HCT116 (cell line): ENCODE data around the gene SEC22B. TPM values are rescaled to one million over a fixed set of nuclear protein-coding genes. Genes with fewer than 3 reads are reported as not detected.
"Not testable (repeated sequence)": the region's sequence is repeated elsewhere in the genome, so short reads cannot be mapped to it uniquely, and the experiment has no call there.

Experiments used
- ATAC-seq: fragments of 200-7000 bp; cut with Tn5 transposase; 2 replicates; pipeline ENCODE4 v1.9.1; 2020; ENCODE audit warnings: mild to moderate bottlenecking, moderate library complexity
- BruUV-seq: library from RNA; stranded (reverse); fragments of 400-500 nt; replicated peaks from 2 replicates; lab custom pipeline; 2021; lab: Mats Ljungman, UMichigan
- CTCF ChIA-PET: fragments of 300-600 bp; sonication (Branson Sonifier 250); formaldehyde crosslinking; loops from one replicate; lab custom pipeline; 2021; ENCODE audit warnings: antibody characterized with exemption; lab: Charles Lee
- POLR2A ChIA-PET: fragments of 300-600, 350-600 bp; sonication (Branson Sonifier 250); formaldehyde crosslinking; loops from one replicate; lab custom pipeline; 2021; ENCODE audit warnings: antibody characterized with exemption; lab: Charles Lee
- RAD21 ChIA-PET, 2 experiments: fragments of 300-600 bp; sonication (Branson Sonifier 250); formaldehyde crosslinking; loops; one replicate each; lab custom pipeline; 2023; ENCODE audit warnings: low total read pairs in 2 of 2; ENCODE audit not compliant: uncharacterized antibody in 2 of 2, unreplicated experiment in 2 of 2, low non-redundant PET in 1 of 2; lab: Charles Lee
- DNase-seq: peaks from one replicate; pipeline ENCODE4 v3.0.0-alpha.2; 2010; ENCODE audit warnings: low read depth, low spot score
- H2AFZ ChIP-seq: fragments of 200-600 bp; shearing (Covaris generic), sonication (generic); 2 replicates; pipeline ENCODE4 v1.6.1; 2017; ENCODE audit warnings: low read depth, mixed run types, mixed read lengths, antibody characterized with exemption, low read length; ENCODE audit not compliant: poor library complexity, severe bottlenecking
- H3K27ac ChIP-seq: 2 replicates; pipeline ENCODE4 v1.5.1; 2012; ENCODE audit warnings: low read depth, low read length
- H3K27me3 ChIP-seq: fragments of 200-600 bp; sonication (generic); 2 replicates; pipeline ENCODE4 v1.6.1; 2016; ENCODE audit warnings: mixed run types, low read length, mixed read lengths; ENCODE audit not compliant: insufficient read depth
- H3K36me3 ChIP-seq, 2 experiments: fragments of 200-500 bp in 1 of 2; fragments of 200-600 bp in 1 of 2; sonication (Bioruptor generic) in 1 of 2; sonication (generic) in 1 of 2; 2 replicates each; pipeline versions ENCODE4 v1.5.1 to v1.6.1; 2014 to 2016; ENCODE audit warnings: low read length in 2 of 2, inconsistent platforms in 1 of 2, mixed read lengths in 1 of 2, mixed run types in 1 of 2; ENCODE audit not compliant: insufficient read depth in 2 of 2, control insufficient read depth in 1 of 2
- H3K4me1 ChIP-seq, 2 experiments: fragments of 200-600 bp in 1 of 2; sonication (generic) in 1 of 2; 2 replicates each; pipeline versions ENCODE4 v1.5.1 to v1.6.1; 2012 to 2017; ENCODE audit warnings: low read length in 2 of 2, inconsistent platforms in 1 of 2, mild to moderate bottlenecking in 1 of 2, mixed read lengths in 1 of 2, mixed run types in 1 of 2, moderate library complexity in 1 of 2; ENCODE audit not compliant: insufficient read depth in 2 of 2, control insufficient read depth in 1 of 2
- H3K4me2 ChIP-seq: fragments of 200-600 bp; sonication (generic); 2 replicates; pipeline ENCODE4 v1.6.1; 2017; ENCODE audit warnings: mixed run types, low read length, mixed read lengths
- H3K4me3 ChIP-seq, 2 experiments: fragments of 200-600 bp in 1 of 2; sonication (generic) in 1 of 2; replicated peaks in 1 of 2; 2 replicates each; pipeline ENCODE4 v1.5.1; 2011 to 2016; ENCODE audit warnings: low read length in 2 of 2, control low read depth in 1 of 2, low read depth in 1 of 2, mild to moderate bottlenecking in 1 of 2, mixed read lengths in 1 of 2, mixed run types in 1 of 2
- H3K79me2 ChIP-seq: fragments of 200-600 bp; sonication (generic); 2 replicates; pipeline ENCODE4 v1.6.1; 2017; ENCODE audit warnings: mild to moderate bottlenecking, mixed run types, low read length, moderate library complexity, mixed read lengths; ENCODE audit not compliant: insufficient read depth
- H3K9ac ChIP-seq: fragments of 200-600 bp; sonication (generic); 2 replicates; pipeline ENCODE4 v1.6.1; 2016; ENCODE audit warnings: low read length, mixed read lengths
- H3K9me2 ChIP-seq: fragments of 200-600 bp; sonication (generic), shearing (Covaris generic); 2 replicates; pipeline ENCODE4 v1.6.1; 2017; ENCODE audit warnings: mixed run types, mild to moderate bottlenecking, moderate library complexity; ENCODE audit not compliant: insufficient read depth
- H3K9me3 ChIP-seq, 2 experiments: fragments of 200-500 bp in 1 of 2; fragments of 200-600 bp in 1 of 2; sonication (Bioruptor generic) in 1 of 2; sonication (generic) in 1 of 2; 2 replicates each; pipeline ENCODE4 v1.6.1; 2014 to 2017; ENCODE audit warnings: low read length in 2 of 2, mixed read lengths in 2 of 2, inconsistent platforms in 1 of 2, low read depth in 1 of 2, mild to moderate bottlenecking in 1 of 2, mixed run types in 1 of 2, moderate library complexity in 1 of 2; ENCODE audit not compliant: control insufficient read depth in 1 of 2, insufficient read depth in 1 of 2
- H4K20me1 ChIP-seq: fragments of 200-600 bp; sonication (generic), shearing (Covaris generic); 2 replicates; pipeline ENCODE4 v1.6.1; 2017; ENCODE audit warnings: mixed run types, mild to moderate bottlenecking, moderate library complexity; ENCODE audit not compliant: insufficient read depth
- intact Hi-C: fragments of 100-400 bp; cut with micrococcal nuclease; formaldehyde crosslinking; loops from 2 replicates; pipeline ENCODE4 v1.10.0; 2022
- total RNA-seq: library from RNA; stranded (reverse); gene quantifications from one replicate; pipeline ENCODE4 v1.2.1, GENCODE V29; 2021; ENCODE audit not compliant: unreplicated experiment

The SEC22B gene
- total RNA-seq, 1 experiment from 2014 or later, result 14.2 TPM

DNA sequence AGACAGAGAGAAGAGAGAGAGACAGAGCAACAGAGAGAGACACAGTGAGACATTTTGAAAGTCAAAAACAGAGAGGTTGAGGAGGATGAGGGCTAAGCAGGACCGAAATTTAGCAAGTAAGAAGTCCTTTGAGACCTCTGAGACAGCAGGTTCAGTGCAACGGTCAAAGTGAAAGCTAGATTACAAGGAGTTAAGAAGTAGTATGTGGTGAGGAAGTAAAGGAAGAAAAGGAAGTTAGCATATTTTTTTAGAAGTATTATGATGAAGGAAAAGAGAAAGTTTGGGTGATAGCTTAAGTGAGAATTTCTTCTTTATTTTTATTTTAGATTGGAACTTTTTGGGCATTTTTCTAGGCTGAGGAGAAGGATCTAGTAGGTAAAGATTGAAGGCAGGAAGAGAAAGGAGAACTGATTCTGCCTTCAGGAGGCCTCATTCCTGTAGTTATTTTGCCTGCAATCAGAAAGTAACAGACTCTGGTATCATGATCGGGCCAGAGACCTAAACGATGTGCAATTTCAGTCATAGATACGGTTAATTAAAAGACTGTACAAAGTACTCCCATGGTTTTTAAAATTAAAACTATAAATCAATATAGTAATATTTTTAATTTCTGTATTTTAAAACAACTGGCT lies 53.9 kb downstream of the SEC22B start:
- H4K20me1 ChIP-seq, ATAC-seq, CTCF ChIA-PET, BruUV-seq, H3K79me2 ChIP-seq, H2AFZ ChIP-seq, H3K36me3 ChIP-seq, RAD21 ChIA-PET, H3K4me2 ChIP-seq, H3K4me1 ChIP-seq, POLR2A ChIA-PET, DNase-seq, H3K9me3 ChIP-seq, H3K27me3 ChIP-seq, intact Hi-C loops, H3K27ac ChIP-seq, H3K9ac ChIP-seq, H3K9me2 ChIP-seq, H3K4me3 ChIP-seq: not testable (repeated sequence)

DNA sequence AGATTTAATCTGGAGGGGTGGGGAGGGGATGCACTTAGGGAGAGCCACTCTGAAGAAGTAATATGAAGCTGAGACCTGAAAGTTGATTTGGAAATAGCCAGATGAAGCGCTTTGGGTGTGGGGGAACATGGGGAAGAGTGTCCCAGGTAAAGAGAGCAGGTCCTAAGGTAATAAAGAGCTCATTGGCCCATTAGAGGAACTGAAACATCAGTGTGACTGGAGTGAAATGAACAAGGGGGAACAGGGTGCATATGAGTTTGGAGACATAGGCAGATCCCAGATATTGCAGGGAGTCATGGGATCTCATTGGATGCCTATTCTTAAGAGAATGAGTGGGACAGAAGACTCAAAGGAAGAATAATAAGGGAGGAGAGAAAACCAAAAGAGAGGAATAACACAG lies 54.5 kb downstream of the SEC22B start:
- POLR2A ChIA-PET, H3K4me2 ChIP-seq, H3K4me3 ChIP-seq, H2AFZ ChIP-seq, H3K4me1 ChIP-seq, H3K36me3 ChIP-seq, BruUV-seq, H3K27ac ChIP-seq, ATAC-seq, H3K9me3 ChIP-seq, intact Hi-C loops, RAD21 ChIA-PET, H3K79me2 ChIP-seq, CTCF ChIA-PET, H4K20me1 ChIP-seq, H3K9me2 ChIP-seq, H3K27me3 ChIP-seq, H3K9ac ChIP-seq, DNase-seq: not testable (repeated sequence)

DNA sequence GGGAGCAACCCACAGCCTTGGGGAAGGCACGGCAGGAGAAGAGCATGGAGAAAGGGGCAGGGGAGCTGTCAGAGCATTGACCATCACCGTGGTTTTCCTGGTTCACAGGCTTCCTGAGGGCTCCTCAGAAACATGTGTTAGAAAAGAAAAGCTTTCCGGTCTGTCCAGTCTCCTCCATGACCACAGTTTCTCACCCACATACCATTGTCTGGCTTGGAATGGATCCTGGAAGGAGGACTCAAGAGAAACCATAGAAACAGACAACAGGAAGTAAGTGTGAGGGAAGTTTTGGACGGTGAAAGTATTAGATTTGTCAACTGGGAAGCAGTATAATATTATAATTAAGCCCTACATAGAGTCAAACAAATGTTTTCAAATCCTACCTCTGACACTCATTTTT lies 55.8 kb downstream of the SEC22B start:
- H3K9me2 ChIP-seq, H3K4me2 ChIP-seq, ATAC-seq, H3K9me3 ChIP-seq, H3K27me3 ChIP-seq, BruUV-seq, H3K27ac ChIP-seq, H2AFZ ChIP-seq, H4K20me1 ChIP-seq, POLR2A ChIA-PET, H3K4me1 ChIP-seq, RAD21 ChIA-PET, DNase-seq, H3K36me3 ChIP-seq, H3K9ac ChIP-seq, H3K79me2 ChIP-seq, intact Hi-C loops, H3K4me3 ChIP-seq, CTCF ChIA-PET: not testable (repeated sequence)

DNA sequence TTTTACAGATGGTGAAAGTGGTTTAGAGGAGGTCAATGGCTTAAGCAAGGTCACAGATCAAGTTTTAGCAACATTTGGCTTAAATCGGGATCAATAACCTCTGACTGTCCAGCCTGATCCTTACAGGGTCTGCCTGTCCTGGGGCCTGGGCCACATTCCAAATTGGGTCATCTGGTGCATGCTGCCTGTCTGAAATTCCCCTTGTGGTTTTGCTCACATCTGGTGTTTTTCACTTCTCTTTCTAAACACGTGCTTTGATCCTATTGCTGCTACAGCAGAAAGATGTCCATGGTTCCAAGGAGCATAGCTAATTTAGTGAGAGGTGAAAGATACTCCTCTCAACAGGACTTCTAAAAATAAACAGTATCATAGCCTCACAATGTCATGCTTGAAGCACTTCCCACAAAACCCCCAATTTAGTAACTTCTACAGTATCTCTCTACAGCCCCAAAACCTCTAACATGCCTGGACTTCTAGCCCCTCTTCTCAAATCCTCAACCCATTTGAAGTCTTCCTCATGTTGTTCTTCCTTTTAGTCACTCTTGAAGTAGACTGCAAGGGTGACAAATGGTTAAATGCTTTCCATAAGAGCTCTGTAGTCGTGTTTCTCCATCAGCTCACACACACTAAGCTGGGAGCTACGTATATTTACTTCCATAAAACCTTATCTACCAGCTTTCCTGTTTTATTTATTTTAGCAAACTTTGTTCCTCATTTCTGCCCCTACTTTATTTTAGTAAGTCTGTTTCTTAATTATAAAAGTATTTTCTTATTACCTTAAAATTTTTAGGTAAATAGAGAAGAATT lies 58.7 kb downstream of the SEC22B start:
- RAD21 ChIA-PET, result not testable (repeated sequence)

More for the DNA sequence above, 58.7 kb downstream of the SEC22B start:
- H2AFZ ChIP-seq, DNase-seq, H3K9ac ChIP-seq, H4K20me1 ChIP-seq, H3K9me3 ChIP-seq, H3K79me2 ChIP-seq, ATAC-seq, H3K4me2 ChIP-seq, BruUV-seq, POLR2A ChIA-PET, H3K27ac ChIP-seq, H3K4me3 ChIP-seq, CTCF ChIA-PET, H3K27me3 ChIP-seq, H3K4me1 ChIP-seq, intact Hi-C loops, H3K36me3 ChIP-seq, H3K9me2 ChIP-seq: not testable (repeated sequence)
